HG03565 (cell line): ENCODE measurements around the gene MTHFD2.

Experiments
- ATAC-seq: cut with Tn5 transposase; IDR thresholded peaks from one replicate; pipeline ENCODE4 v1.9.1; 2021; ENCODE audit warnings: mild to moderate bottlenecking, moderate library complexity; ENCODE audit not compliant: unreplicated experiment

MTHFD2 gene

DNA sequence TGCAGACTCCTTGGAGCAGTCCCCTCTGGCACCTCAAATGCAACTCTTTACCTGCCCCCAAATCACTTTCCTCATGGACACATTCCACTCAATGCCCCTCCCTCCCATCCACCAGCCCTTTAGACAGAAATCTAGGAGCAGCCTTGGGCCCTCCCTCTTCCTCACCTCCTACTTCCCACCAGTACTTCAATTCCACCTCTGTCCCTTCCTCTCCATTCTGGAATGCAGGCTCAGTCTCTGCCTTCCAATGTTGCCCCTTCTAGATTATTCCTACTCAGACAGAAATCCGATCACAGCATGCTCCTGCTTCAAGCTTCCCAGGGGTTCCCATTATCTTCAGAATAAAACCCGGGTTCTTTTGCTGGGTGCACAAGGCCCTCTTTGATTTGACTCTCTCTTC, 62.1 kb downstream of the MTHFD2 start:
- no peak for ATAC-seq

DNA sequence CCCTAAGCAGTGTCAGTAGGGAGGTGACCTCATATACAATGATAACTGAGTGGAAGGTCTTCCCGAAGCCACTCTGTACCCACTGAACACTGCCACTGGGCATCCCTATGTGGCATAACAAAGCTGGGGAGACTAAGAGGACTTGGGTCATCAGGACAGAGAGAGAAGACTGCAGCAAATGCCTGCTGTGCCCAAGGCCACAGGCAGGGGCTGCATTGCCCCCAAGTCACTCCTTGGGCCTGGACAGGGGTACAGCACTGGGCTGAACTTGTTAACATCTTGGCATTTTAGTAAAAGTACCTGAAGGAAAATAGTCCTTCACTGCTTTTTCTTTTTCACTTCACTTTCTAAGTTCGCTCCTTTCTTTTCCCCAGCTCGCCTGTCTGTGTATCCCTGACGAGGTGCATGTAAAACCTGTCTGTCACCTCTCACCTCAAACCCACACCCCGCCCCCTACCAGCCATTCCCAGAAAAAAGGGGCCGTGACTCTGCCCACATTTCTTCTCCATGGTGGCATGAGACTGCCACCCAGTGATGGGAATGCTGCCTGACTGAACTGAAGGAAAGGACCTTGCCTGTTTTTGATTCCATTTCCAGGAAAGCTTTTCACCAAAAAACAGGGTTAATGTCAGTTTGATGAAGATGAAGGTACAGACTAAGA, 62.9 kb downstream of the MTHFD2 start:
- no peak for ATAC-seq

DNA sequence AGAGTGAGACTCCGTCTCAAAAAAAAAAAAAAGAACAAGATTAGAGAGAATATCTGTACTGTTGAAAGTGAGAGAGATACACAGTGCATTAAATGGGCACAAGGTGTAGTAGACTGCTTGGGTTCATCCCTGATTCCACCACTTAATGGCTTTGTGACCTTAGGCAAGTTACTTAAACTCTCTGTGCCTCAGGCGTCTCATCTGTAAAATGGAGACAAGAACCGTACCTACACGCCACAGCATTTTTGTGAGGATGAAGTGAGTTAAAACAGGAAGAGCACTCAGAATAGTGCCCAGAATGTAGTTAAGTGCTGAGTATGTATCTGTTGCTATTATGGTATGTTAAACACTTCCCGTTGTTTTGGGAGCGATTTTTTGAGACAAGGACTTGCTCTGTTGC, 64.3 kb downstream of the MTHFD2 start:
- ATAC-seq: no peak

DNA sequence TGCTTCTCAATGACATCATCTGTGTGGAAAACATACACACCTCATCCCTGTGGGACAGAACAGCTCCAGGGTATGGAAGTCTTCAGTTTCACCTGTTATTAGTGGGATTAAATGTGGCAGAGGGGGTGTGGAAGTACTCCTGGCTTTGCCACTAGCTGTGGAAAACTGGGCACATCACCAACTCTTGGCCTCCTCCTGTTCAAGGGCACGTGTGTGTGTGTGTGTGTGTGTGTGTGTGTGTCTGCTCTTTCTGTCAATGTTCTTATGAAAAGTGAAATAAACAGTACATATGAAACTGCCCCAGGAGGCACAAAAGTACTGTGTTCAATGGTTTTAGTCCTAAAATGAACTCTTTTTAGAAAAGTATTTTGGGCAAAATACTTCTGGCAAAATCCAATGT, 65.9 kb downstream of the MTHFD2 start:
- ATAC-seq: no peak

DNA sequence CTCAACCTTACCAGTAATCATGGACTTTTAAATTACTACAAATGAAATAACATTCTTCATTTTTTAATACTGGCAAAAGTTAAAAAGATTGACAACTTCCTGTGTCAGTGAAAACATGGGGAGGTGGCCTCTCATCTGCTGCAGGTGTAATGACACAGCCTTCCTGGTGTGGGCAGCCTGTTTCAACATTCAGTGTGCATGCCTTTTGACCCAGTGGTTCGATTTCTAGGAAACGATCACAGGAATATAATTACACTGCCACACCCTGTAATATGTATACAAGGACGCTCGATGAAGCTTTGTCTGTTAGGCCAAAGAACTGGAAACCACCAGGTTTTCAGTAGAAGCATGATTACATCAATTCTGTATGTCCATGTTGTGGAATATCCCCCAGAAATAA, 68.7 kb downstream of the MTHFD2 start:
- ATAC-seq: no peak
